Endothelial cell of umbilical vein (primary cell): Measurements from ENCODE around the gene KIFC1. TPM values are rescaled to one million over a fixed set of nuclear protein-coding genes. Genes with fewer than 3 reads are reported as not detected.

ENCODE experiments used
- BruUV-seq: library from RNA; stranded (reverse); fragments of 400-500 nt; replicated peaks from 2 replicates; lab custom pipeline; 2021; lab: Mats Ljungman, UMichigan
- CTCF ChIA-PET: fragments of 300-600, 350-600 bp; sonication (Branson Sonifier 250); formaldehyde crosslinking; loops from one replicate; lab custom pipeline; 2021; ENCODE audit warnings: antibody characterized with exemption, inconsistent platforms; lab: Charles Lee
- POLR2A ChIA-PET: fragments of 300-600, 350-600 bp; sonication (Branson Sonifier 250); formaldehyde crosslinking; loops from one replicate; lab custom pipeline; 2021; ENCODE audit warnings: antibody characterized with exemption, inconsistent platforms; lab: Charles Lee
- DNase-seq: peaks from one replicate; pipeline ENCODE4 v3.0.0-alpha.2; 2011; ENCODE audit warnings: low read depth, low spot score
- FAIRE-seq: peaks from 2 replicates; lab custom pipeline; 2011; peaks lifted over from hg19 to GRCh38; lab: Jason Lieb, UNC
- H2AFZ ChIP-seq: 2 replicates; pipeline ENCODE4 v1.6.0; 2012; ENCODE audit warnings: low read depth, low read length, control low read depth, inconsistent platforms
- H3K27ac ChIP-seq: 2 replicates; pipeline ENCODE4 v1.5.1; 2011; ENCODE audit warnings: low read depth, mild to moderate bottlenecking, control low read depth, low read length, moderate library complexity; ENCODE audit not compliant: insufficient read depth
- H3K27me3 ChIP-seq, 2 experiments: 2 replicates each; pipeline versions ENCODE4 v1.6.0 to v1.6.1; 2011; ENCODE audit warnings: low read length in 2 of 2, mixed read lengths in 1 of 2; ENCODE audit not compliant: control insufficient read depth in 2 of 2, insufficient read depth in 2 of 2
- H3K36me3 ChIP-seq, 2 experiments: 2 replicates in 1 of 2; 3 replicates in 1 of 2; pipeline ENCODE4 v1.5.1; 2011; ENCODE audit warnings: low read length in 2 of 2, mild to moderate bottlenecking in 1 of 2, moderate library complexity in 1 of 2; ENCODE audit not compliant: control insufficient read depth in 2 of 2, insufficient read depth in 2 of 2; ENCODE audit errors: extremely low read depth in 1 of 2
- H3K4me1 ChIP-seq: 3 replicates; pipeline ENCODE4 v1.5.1; 2011; ENCODE audit warnings: mild to moderate bottlenecking, low read length; ENCODE audit not compliant: control insufficient read depth, insufficient read depth; ENCODE audit errors: extremely low read depth
- H3K4me2 ChIP-seq: 2 replicates; pipeline ENCODE4 v1.6.1; 2011; ENCODE audit warnings: low read length, control low read depth, mixed read lengths; ENCODE audit not compliant: insufficient read depth
- H3K4me3 ChIP-seq, 3 experiments: fragments of 200-600 bp in 1 of 3; sonication (generic), shearing (Covaris generic) in 1 of 3; replicated peaks in 1 of 3; 2 replicates each; pipeline ENCODE4 v1.5.1; 2011 to 2016; ENCODE audit warnings: control low read depth in 3 of 3, low read length in 3 of 3, mild to moderate bottlenecking in 2 of 3, inconsistent platforms in 1 of 3, low read depth in 1 of 3, moderate library complexity in 1 of 3; ENCODE audit not compliant: insufficient read depth in 1 of 3
- H3K79me2 ChIP-seq: 2 replicates; pipeline ENCODE4 v1.6.0; 2012; ENCODE audit warnings: low read length, inconsistent platforms; ENCODE audit not compliant: control insufficient read depth, insufficient read depth
- H3K9ac ChIP-seq: replicated peaks from 2 replicates; pipeline ENCODE3; 2011; ENCODE audit warnings: low read length, control low read depth; ENCODE audit not compliant: insufficient read depth; ENCODE audit errors: extremely low read depth
- H3K9me1 ChIP-seq: replicated peaks from 3 replicates; pipeline ENCODE4 v1.6.0; 2011; ENCODE audit warnings: mild to moderate bottlenecking, low read length; ENCODE audit not compliant: control insufficient read depth, insufficient read depth; ENCODE audit errors: extremely low read depth
- H3K9me3 ChIP-seq: replicated peaks from 2 replicates; pipeline ENCODE4 v1.5.1; 2012; ENCODE audit warnings: low read length, inconsistent platforms; ENCODE audit not compliant: control insufficient read depth, insufficient read depth
- H4K20me1 ChIP-seq: replicated peaks from 2 replicates; pipeline ENCODE3; 2011; ENCODE audit warnings: mild to moderate bottlenecking, low read length; ENCODE audit not compliant: control insufficient read depth, insufficient read depth; ENCODE audit errors: extremely low read depth
- CTCF ChIP-seq, 2 donors: IDR thresholded peaks; 1 replicate in 1 of 2; 2 replicates in 1 of 2; pipeline ENCODE4 v1.5.1; 2011; ENCODE audit warnings: low read length in 2 of 2, mild to moderate bottlenecking in 2 of 2, moderate library complexity in 2 of 2, control low read depth in 1 of 2, inconsistent platforms in 1 of 2, low read depth in 1 of 2; ENCODE audit not compliant: insufficient read depth in 1 of 2; ENCODE audit errors: extremely low read depth in 1 of 2
- EZH2 ChIP-seq: IDR thresholded peaks from 2 replicates; pipeline ENCODE4 v1.6.1; 2012; ENCODE audit warnings: borderline replicate concordance, low read depth, mild to moderate bottlenecking, moderate library complexity, low read length, inconsistent platforms; ENCODE audit not compliant: severe bottlenecking
- FOS ChIP-seq: IDR thresholded peaks from 2 replicates; pipeline ENCODE4 v1.6.1; 2011; ENCODE audit warnings: mild to moderate bottlenecking, low read length, moderate library complexity, borderline replicate concordance; ENCODE audit not compliant: insufficient read depth
- GATA2 ChIP-seq: IDR thresholded peaks from 2 replicates; pipeline ENCODE4 v1.7.0; 2011; ENCODE audit warnings: low read depth, mild to moderate bottlenecking, moderate library complexity, mixed read lengths, low read length; ENCODE audit not compliant: insufficient read length, insufficient read depth
- JUN ChIP-seq: IDR thresholded peaks from 2 replicates; pipeline ENCODE4 v1.6.1; 2011; ENCODE audit warnings: borderline replicate concordance, low read depth; ENCODE audit not compliant: insufficient read length, insufficient read depth
- MAX ChIP-seq: IDR thresholded peaks from 2 replicates; pipeline ENCODE4 v1.6.1; 2011; ENCODE audit not compliant: insufficient read depth, insufficient read length
- MYC ChIP-seq: IDR thresholded peaks from one replicate; pipeline ENCODE4 v1.6.1; 2011; ENCODE audit warnings: mild to moderate bottlenecking, low read depth, low read length
- POLR2A ChIP-seq: IDR thresholded peaks from 2 replicates; pipeline ENCODE4 v1.6.1; 2012; ENCODE audit warnings: low read depth, mild to moderate bottlenecking, control low read depth, low read length
- POLR2AphosphoS5 ChIP-seq: IDR thresholded peaks from 2 replicates; pipeline ENCODE4 v1.6.1; 2012; ENCODE audit warnings: low read depth, mild to moderate bottlenecking, control low read depth, low read length, moderate library complexity; ENCODE audit not compliant: insufficient read depth
- dilution Hi-C: fragments of 300-500 bp; cut with MboI; formaldehyde crosslinking; loops from one replicate; pipeline ENCODE4 v1.15.0; 2019; ENCODE audit warnings: low sequenced_read_pairs; ENCODE audit not compliant: extremely low pct_ligation_motif_present
- intact Hi-C: fragments of 100-400 bp; cut with micrococcal nuclease; formaldehyde crosslinking; loops from one replicate; pipeline ENCODE4 v1.10.0; 2022
- polyA plus RNA-seq, 4 experiments: library from polyadenylated mRNA; depleted of rRNA in 3 of 4; stranded (reverse) in 3 of 4; unstranded in 1 of 4; fragments of >200 nt; gene quantifications; 2 replicates each; pipeline versions ENCODE4 v1.2.1 to v1.2.3, GENCODE V29; 2011 to 2012; ENCODE audit warnings: missing spikeins in 1 of 4
- total RNA-seq: library from RNA; stranded (reverse); gene quantifications from 2 replicates; pipeline ENCODE4 v1.2.3, GENCODE V29; 2021

Gene KIFC1
- total and polyA plus RNA-seq, 2 donors (not counting 3 experiments of a cell fraction or from before 2014, with no cell fraction given), result 39.3 to 63.4 TPM

- Histone ChIP-seq H2AFZ (peak overlapping the region; percentile 48), H3K36me3 (no peaks in the 10 kb centered on the region), H3K4me1 (peaks cover 33% of the 10 kb centered on the region), H3K4me2 (peak overlapping the region; percentile 58), H3K27ac (no peak overlapping the region), H3K27me3 (peaks cover under 1 to 8% of the 10 kb centered on the region in 2 experiments), H4K20me1 (no peaks in the 10 kb centered on the region), H3K79me2 (no peaks in the 10 kb centered on the region), H3K9me1 (no peaks in the 10 kb centered on the region), H3K9me3 (no peaks in the 10 kb centered on the region), H3K9ac (no peak overlapping the region), H3K4me3 (peak overlapping the region; percentile 41 to 54 (median 52))
- FAIRE-seq (peak; percentile 67), DNase-seq (peak; percentile 21)
- BruUV-seq, result no TSS peak
- dilution Hi-C loops, result no loop called here
- TF ChIP-seq POLR2AphosphoS5, result no peak
- no peak for TF ChIP-seq POLR2A
- no peak for TF ChIP-seq MYC
- no peak for TF ChIP-seq JUN
- no peak for TF ChIP-seq GATA2
- no peak for TF ChIP-seq MAX
- no peak for TF ChIP-seq CTCF (IDR thresholded peaks at IDR 0.05; ENCODE audit: extremely low read depth in 1 of 2, insufficient read depth in 1 of 2, low read depth in 1 of 2, low read length in 2 of 2)
- TF ChIP-seq FOS, result no peak
- no peak for TF ChIP-seq EZH2
- intact Hi-C loops, result loop anchor here (2.0 to 5.0 kb wide), 3 partner anchors 153 to 193 kb away; partner anchors contain the start of genes BAK1, ITPR3, RPS18 and VPS52
- ChIA-PET CTCF (no interaction called here), POLR2A (no interaction called here)
Observed at GRCh38 chr6:33427585-33428223, 36.1 kb downstream of the KIFC1 start.
